Hepatocyte (in vitro differentiated cells): ENCODE measurements around the gene TEPSIN. TPM values are rescaled to one million over a fixed set of nuclear protein-coding genes. Genes with fewer than 3 reads are reported as not detected.

ENCODE experiments used
- DNase-seq: peaks from one replicate; pipeline ENCODE4 v3.0.0-alpha.2; 2016; ENCODE audit warnings: low spot score
- H2AFZ ChIP-seq: fragments of 200-600 bp; sonication (generic); 2 replicates; pipeline ENCODE4 v1.6.0; 2016; ENCODE audit warnings: antibody characterized with exemption, mild to moderate bottlenecking
- H3K27ac ChIP-seq: fragments of 200-600 bp; sonication (generic); 2 replicates; pipeline ENCODE4 v1.5.1; 2016; ENCODE audit warnings: mild to moderate bottlenecking
- H3K27me3 ChIP-seq: fragments of 200-600 bp; sonication (generic); 2 replicates; pipeline ENCODE4 v1.6.1; 2016
- H3K36me3 ChIP-seq: fragments of 200-600 bp; sonication (generic); replicated peaks from 2 replicates; pipeline ENCODE4 v1.5.1; 2016; ENCODE audit warnings: low read depth; ENCODE audit not compliant: insufficient read depth
- H3K4me1 ChIP-seq: fragments of 200-600 bp; sonication (generic); 2 replicates; pipeline ENCODE4 v1.5.1; 2016; ENCODE audit warnings: mild to moderate bottlenecking, moderate library complexity; ENCODE audit not compliant: insufficient read depth
- H3K4me2 ChIP-seq: fragments of 200-600 bp; sonication (generic); 2 replicates; pipeline ENCODE4 v1.6.0; 2016
- H3K4me3 ChIP-seq: fragments of 200-600 bp; sonication (generic); 2 replicates; pipeline ENCODE4 v1.5.1; 2016; ENCODE audit warnings: mild to moderate bottlenecking
- H3K79me2 ChIP-seq: fragments of 200-600 bp; sonication (generic); 2 replicates; pipeline ENCODE4 v1.6.0; 2017; ENCODE audit warnings: mild to moderate bottlenecking
- H3K9me2 ChIP-seq: fragments of 200-600 bp; sonication (generic); replicated peaks from 2 replicates; pipeline ENCODE4 v1.6.0; 2017; ENCODE audit warnings: mild to moderate bottlenecking; ENCODE audit not compliant: insufficient read depth
- H3K9me3 ChIP-seq: fragments of 200-600 bp; sonication (generic); 2 replicates; pipeline ENCODE4 v1.5.1; 2016; ENCODE audit warnings: low read depth, mild to moderate bottlenecking
- H4K20me1 ChIP-seq: fragments of 200-600 bp; sonication (generic); 2 replicates; pipeline ENCODE4 v1.6.0; 2016; ENCODE audit warnings: mild to moderate bottlenecking; ENCODE audit not compliant: insufficient read depth, poor library complexity, severe bottlenecking
- CTCF ChIP-seq: fragments of 200-600 bp; sonication (generic); IDR thresholded peaks from 2 replicates; pipeline ENCODE4 v1.5.1; 2016; ENCODE audit warnings: antibody characterized with exemption, mild to moderate bottlenecking; ENCODE audit not compliant: poor library complexity
- EZH2 ChIP-seq: fragments of 200-600 bp; sonication (generic); IDR thresholded peaks from 2 replicates; pipeline ENCODE4 v1.6.1; 2016; ENCODE audit warnings: antibody characterized with exemption, mild to moderate bottlenecking, borderline replicate concordance
- EZH2phosphoT487 ChIP-seq: fragments of 200-600 bp; sonication (generic); IDR thresholded peaks from one replicate; pipeline ENCODE4 v1.6.1; 2018; ENCODE audit warnings: antibody characterized with exemption, mild to moderate bottlenecking, low read depth, moderate library complexity; ENCODE audit not compliant: unreplicated experiment, severe bottlenecking
- WGBS: methylation state at CpG from one replicate; pipeline ENCODE4 v1.1.6; 2016; ENCODE audit warnings: low lambda C conversion rate; ENCODE audit errors: missing lambda C conversion rate; 5-methylcytosine and 5-hydroxymethylcytosine counted together
- polyA plus RNA-seq: library from polyadenylated mRNA; unstranded; fragments of >200 nt; fragmentation: Nextera tagmentation; extraction: Ambion mirVana; gene quantifications from 2 replicates; pipeline ENCODE4 v1.2.1, GENCODE V29; 2016
- total RNA-seq: library from RNA; depleted of rRNA; stranded (reverse); fragments of >200 nt; gene quantifications from 2 replicates; pipeline ENCODE4 v1.2.3, GENCODE V29; 2014

TEPSIN gene
- total and polyA plus RNA-seq, 2 experiments from 2014 or later = 34.1 to 44.3 TPM

GRCh38 chr17:81194225-81194760 is 44.6 kb downstream of the TEPSIN start:
- Histone ChIP-seq H3K4me3 (no peak overlapping the region), H3K79me2 (no peaks in the 10 kb centered on the region), H3K27me3 (no peaks in the 10 kb centered on the region), H3K9me2 (no peaks in the 10 kb centered on the region), H3K4me2 (no peak overlapping the region), H2AFZ (no peak overlapping the region), H3K36me3 (no peaks in the 10 kb centered on the region), H3K9me3 (no peaks in the 10 kb centered on the region), H3K4me1 (no peaks in the 10 kb centered on the region), H4K20me1 (no peaks in the 10 kb centered on the region), H3K27ac (no peak overlapping the region)
- TF ChIP-seq CTCF = no peak
- no peak for TF ChIP-seq EZH2
- TF ChIP-seq EZH2phosphoT487 = no peak
- no peak for DNase-seq
- WGBS = 90% methylated on average over 20 of the region's 21 CpGs

GRCh38 chr17:81193470-81194224 is 45.2 kb downstream of the TEPSIN start:
- H3K27ac ChIP-seq = no peak overlapping the region
- TF ChIP-seq CTCF = no peak
- no peak for TF ChIP-seq EZH2phosphoT487
- no peak for TF ChIP-seq EZH2
- H3K4me3 ChIP-seq = no peak overlapping the region
- no peaks in the 10 kb centered on the region for H3K36me3 ChIP-seq
- WGBS = 95% methylated on average over 30 of the region's 38 CpGs
- H3K79me2 ChIP-seq = no peaks in the 10 kb centered on the region
- H2AFZ ChIP-seq = no peak overlapping the region
- no peaks in the 10 kb centered on the region for H3K4me1 ChIP-seq
- no peak for DNase-seq
- H3K4me2 ChIP-seq = no peak overlapping the region
- H4K20me1 ChIP-seq = no peaks in the 10 kb centered on the region
- H3K9me2 ChIP-seq = no peaks in the 10 kb centered on the region
- H3K27me3 ChIP-seq = no peaks in the 10 kb centered on the region
- no peaks in the 10 kb centered on the region for H3K9me3 ChIP-seq

GRCh38 chr17:81193051-81193410 is 45.8 kb downstream of the TEPSIN start:
- Histone ChIP-seq H3K9me3 (no peaks in the 10 kb centered on the region), H3K4me3 (no peak overlapping the region), H2AFZ (no peak overlapping the region), H3K9me2 (no peaks in the 10 kb centered on the region), H3K79me2 (no peaks in the 10 kb centered on the region), H3K36me3 (no peaks in the 10 kb centered on the region), H3K27me3 (no peaks in the 10 kb centered on the region), H4K20me1 (no peaks in the 10 kb centered on the region), H3K27ac (no peak overlapping the region), H3K4me1 (no peaks in the 10 kb centered on the region), H3K4me2 (no peak overlapping the region)
- 93% methylated on average over 17 of the region's 17 CpGs for WGBS
- DNase-seq = no peak
- TF ChIP-seq EZH2phosphoT487 (no peak), CTCF (no peak), EZH2 (no peak)
